ENCODE results near the gene AGBL5. TPM values are rescaled to one million over a fixed set of nuclear protein-coding genes. Genes with fewer than 3 reads are reported as not detected.

The AGBL5 gene
- total RNA-seq, result 19.0 TPM

GRCh38 chr2:27050996-27051901 is at the start of gene AGBL5:
AGBL5 (plus strand) TSS chr2:27051668; CDS start chr2:27052959, 1,291 bp downstream.

GRCh38 chr2:27032495-27033252 is 18.8 kb upstream of the AGBL5 start, which contains the start of gene TMEM214:
TMEM214 (plus strand) TSS chr2:27032965; CDS start chr2:27033016, 51 bp downstream.

GRCh38 chr2:27071277-27071989 is 20.0 kb downstream of the AGBL5 start, which contains the start of gene OST4:
OST4 (minus strand) TSS chr2:27071654.

GRCh38 chr2:27078267-27079194 is 27.1 kb downstream of the AGBL5 start, which contains the start of gene EMILIN1:
EMILIN1 (plus strand) TSS chr2:27078615; CDS start chr2:27079066, 451 bp downstream.

GRCh38 chr2:27086724-27087593 is 35.5 kb downstream of the AGBL5 start, which contains the start of gene KHK:
KHK (plus strand) TSS chr2:27086772; CDS start chr2:27087260, 488 bp downstream.

GRCh38 chr2:27118525-27119329 is 67.3 kb downstream of the AGBL5 start, which contains the start of gene CGREF1:
CGREF1 (minus strand) TSS chr2:27119128; CDS start chr2:27104366, 14,762 bp downstream.

Other genes with a start within 250 kb of the AGBL5 start
- gene DPYSL5, start 203.5 kb upstream of the AGBL5 start, total RNA-seq, result 40.3 TPM
- 21.6 TPM for gene MAPRE3, start 81.0 kb upstream of the AGBL5 start, total RNA-seq
- 61.0 TPM for gene TMEM214, start 18.7 kb upstream of the AGBL5 start, total RNA-seq
- 272 TPM for gene OST4, start 20.0 kb downstream of the AGBL5 start, total RNA-seq
- 72.2 TPM for gene EMILIN1, start 26.9 kb downstream of the AGBL5 start, total RNA-seq
- gene KHK, start 35.1 kb downstream of the AGBL5 start, total RNA-seq, result 2.5 TPM
- gene CGREF1, start 67.5 kb downstream of the AGBL5 start, total RNA-seq, result 12.1 TPM
- gene ABHD1, start 72.1 kb downstream of the AGBL5 start, total RNA-seq, result 0.49 TPM
- 41.9 TPM for gene PREB, start 83.0 kb downstream of the AGBL5 start, total RNA-seq
- gene PRR30, start 87.7 kb downstream of the AGBL5 start, total RNA-seq, result not detected
- 0.11 TPM for gene TCF23, start 97.3 kb downstream of the AGBL5 start, total RNA-seq
- gene ATRAID, start 160.4 kb downstream of the AGBL5 start, total RNA-seq, result 102 TPM
- 40.4 TPM for gene SLC5A6, start 160.6 kb downstream of the AGBL5 start, total RNA-seq
- gene CAD, start 165.7 kb downstream of the AGBL5 start, total RNA-seq, result 34.4 TPM
- 0.27 TPM for gene SLC30A3, start 211.4 kb downstream of the AGBL5 start, total RNA-seq
- not detected for gene DNAJC5G, start 223.8 kb downstream of the AGBL5 start, total RNA-seq
- gene TRIM54, start 230.8 kb downstream of the AGBL5 start, total RNA-seq, result 4.7 TPM

Data from camera-type eye (tissue), 1 donor.